Measurements from ENCODE around the gene CSNK1D. TPM values are rescaled to one million over a fixed set of nuclear protein-coding genes. Genes with fewer than 3 reads are reported as not detected.

Gene CSNK1D
- total RNA-seq, 1 donor from 2014 or later: 21.4 TPM

- H3K27ac ChIP-seq (ENCODE audit: low read depth, low read length): peak within 1 kb of the TSS; percentile 74
- no peaks in the 10 kb centered on the region for H3K36me3 ChIP-seq (ENCODE audit: control insufficient read depth in 3 of 3, insufficient read depth in 3 of 3, low read length in 3 of 3)
- peak within 1 kb of the TSS; percentile 62 to 83 (median 69) for H3K9ac ChIP-seq (ENCODE audit: low read depth in 1 of 3, low read length in 3 of 3)
- H3K9me3 ChIP-seq (ENCODE audit: control insufficient read depth in 3 of 3, low read length in 3 of 3): no peaks in the 10 kb centered on the region
- H3K4me3 ChIP-seq (ENCODE audit: low read length in 3 of 3): peak within 1 kb of the TSS; percentile 56 to 72 (median 60)
- peaks cover 47 to 66% (median 55%) of the 10 kb centered on the region in 3 donors for H3K4me1 ChIP-seq (ENCODE audit: control insufficient read depth in 3 of 3, insufficient read depth in 3 of 3, low read length in 3 of 3)
- H3K27me3 ChIP-seq (ENCODE audit: control insufficient read depth in 3 of 3, insufficient read depth in 3 of 3, low read length in 3 of 3): no peaks in the 10 kb centered on the region
These were observed 44.4 kb downstream of the CSNK1D start, which contains the start of gene SLC16A3 for GRCh38 chr17:82228842-82229697. TSS of gene SLC16A3 (plus strand) at chr17:82229042. CDS start at chr17:82236009, 6,967 bp downstream.

DNA sequence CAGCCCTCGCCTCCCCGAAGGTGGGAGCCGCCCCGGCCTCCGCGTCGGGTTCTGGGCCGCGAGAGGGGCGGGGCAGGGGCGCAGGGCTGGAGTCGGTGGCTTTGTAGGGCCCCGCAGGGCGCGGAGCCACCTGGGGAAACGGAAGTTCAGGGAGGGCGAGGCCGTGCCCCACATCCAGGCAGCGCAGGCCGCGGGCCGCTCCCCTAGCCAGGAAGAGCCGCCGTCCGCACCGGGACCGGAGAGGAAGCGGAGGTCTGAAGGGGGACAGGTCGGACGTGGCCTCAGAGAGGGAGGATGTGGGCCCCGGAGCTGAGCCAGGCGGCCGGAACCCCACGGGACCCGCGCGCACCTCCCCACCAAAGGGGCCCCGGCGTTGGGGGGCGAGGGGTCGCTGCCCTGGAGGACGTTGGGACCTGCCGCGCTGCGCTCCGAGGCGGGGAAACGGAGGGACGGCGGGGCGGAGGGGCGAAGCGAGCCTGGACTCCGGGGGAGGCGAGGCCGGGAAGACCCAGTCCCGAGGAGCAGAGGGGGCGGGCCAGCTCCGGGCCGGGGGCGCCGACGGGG, 45.1 kb downstream of the CSNK1D start:
- Histone ChIP-seq H3K27me3 (ENCODE audit: control insufficient read depth in 3 of 3, insufficient read depth in 3 of 3, low read length in 3 of 3) (no peaks in the 10 kb centered on the region), H3K9me3 (ENCODE audit: control insufficient read depth in 3 of 3, low read length in 3 of 3) (no peaks in the 10 kb centered on the region), H3K27ac (ENCODE audit: low read depth, low read length) (peak overlapping the region; percentile 74), H3K36me3 (ENCODE audit: control insufficient read depth in 3 of 3, insufficient read depth in 3 of 3, low read length in 3 of 3) (no peaks in the 10 kb centered on the region), H3K9ac (ENCODE audit: low read depth in 1 of 3, low read length in 3 of 3) (peak overlapping the region; percentile 20 to 64 (median 50)), H3K4me1 (ENCODE audit: control insufficient read depth in 3 of 3, insufficient read depth in 3 of 3, low read length in 3 of 3) (peaks cover 43 to 61% (median 51%) of the 10 kb centered on the region in 3 donors), H3K4me3 (ENCODE audit: low read length in 3 of 3) (peak overlapping the region in 2 of 3 donors; percentile 22 to 43)

- Histone ChIP-seq H3K9ac (ENCODE audit: low read depth in 1 of 3, low read length in 3 of 3) (peak overlapping the region in 2 of 3 donors; percentile 50 to 64), H3K4me3 (ENCODE audit: low read length in 3 of 3) (no peak overlapping the region), H3K9me3 (ENCODE audit: control insufficient read depth in 3 of 3, low read length in 3 of 3) (no peaks in the 10 kb centered on the region), H3K27me3 (ENCODE audit: control insufficient read depth in 3 of 3, insufficient read depth in 3 of 3, low read length in 3 of 3) (no peaks in the 10 kb centered on the region), H3K4me1 (ENCODE audit: control insufficient read depth in 3 of 3, insufficient read depth in 3 of 3, low read length in 3 of 3) (peaks cover 37 to 55% (median 45%) of the 10 kb centered on the region in 3 donors), H3K27ac (ENCODE audit: low read depth, low read length) (peak overlapping the region; percentile 74), H3K36me3 (ENCODE audit: control insufficient read depth in 3 of 3, insufficient read depth in 3 of 3, low read length in 3 of 3) (no peaks in the 10 kb centered on the region)
These were observed 45.7 kb downstream of the CSNK1D start for GRCh38 chr17:82227629-82228277.

GRCh38 chr17:82226809-82227628, 46.5 kb downstream of the CSNK1D start:
- H3K27me3 ChIP-seq (ENCODE audit: control insufficient read depth in 3 of 3, insufficient read depth in 3 of 3, low read length in 3 of 3): no peaks in the 10 kb centered on the region
- peaks cover 32 to 49% (median 40%) of the 10 kb centered on the region in 3 donors for H3K4me1 ChIP-seq (ENCODE audit: control insufficient read depth in 3 of 3, insufficient read depth in 3 of 3, low read length in 3 of 3)
- no peaks in the 10 kb centered on the region for H3K9me3 ChIP-seq (ENCODE audit: control insufficient read depth in 3 of 3, low read length in 3 of 3)
- no peak overlapping the region for H3K27ac ChIP-seq (ENCODE audit: low read depth, low read length)
- no peaks in the 10 kb centered on the region for H3K36me3 ChIP-seq (ENCODE audit: control insufficient read depth in 3 of 3, insufficient read depth in 3 of 3, low read length in 3 of 3)
- peak overlapping the region in 1 of 3 donors; percentile 87 for H3K9ac ChIP-seq (ENCODE audit: low read depth in 1 of 3, low read length in 3 of 3)
- H3K4me3 ChIP-seq (ENCODE audit: low read length in 3 of 3): no peak overlapping the region

DNA sequence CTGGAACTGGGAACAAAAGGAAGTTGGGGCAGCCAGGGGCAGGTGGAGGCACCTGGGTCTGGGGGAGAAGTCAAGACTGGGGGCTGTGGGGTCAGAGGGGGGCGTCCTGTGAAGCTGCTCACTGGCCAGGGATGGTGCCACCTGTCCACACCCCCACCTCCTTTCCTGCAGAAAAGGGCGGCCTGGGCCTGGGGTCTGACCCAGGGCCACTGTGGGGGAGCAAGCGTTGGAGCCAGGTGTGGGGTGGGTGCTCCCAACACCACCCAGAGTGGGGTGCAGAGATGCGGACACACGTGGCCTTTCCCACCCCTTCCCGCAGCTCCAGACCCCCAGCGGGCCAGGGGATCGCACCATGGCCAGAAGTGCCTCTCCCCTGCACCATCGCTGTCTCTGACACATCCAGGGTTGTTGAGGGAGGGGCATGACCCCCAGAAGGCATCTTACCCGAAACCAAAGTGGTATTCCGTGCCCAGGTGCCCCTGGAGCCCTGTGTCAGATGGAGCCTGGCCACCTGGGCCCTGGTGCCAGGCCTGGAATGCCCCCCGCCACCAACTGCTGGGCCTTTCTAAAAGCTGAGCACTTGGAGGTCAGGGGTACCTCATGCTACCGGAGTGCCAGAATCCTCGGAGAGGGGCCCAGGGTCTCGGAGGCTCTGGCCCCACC, 47.2 kb downstream of the CSNK1D start:
- peak overlapping the region; percentile 83 for H3K27ac ChIP-seq (ENCODE audit: low read depth, low read length)
- peaks cover 30 to 43% (median 36%) of the 10 kb centered on the region in 3 donors for H3K4me1 ChIP-seq (ENCODE audit: control insufficient read depth in 3 of 3, insufficient read depth in 3 of 3, low read length in 3 of 3)
- no peaks in the 10 kb centered on the region for H3K36me3 ChIP-seq (ENCODE audit: control insufficient read depth in 3 of 3, insufficient read depth in 3 of 3, low read length in 3 of 3)
- peak overlapping the region in 1 of 3 donors; percentile 58 for H3K4me3 ChIP-seq (ENCODE audit: low read length in 3 of 3)
- H3K9ac ChIP-seq (ENCODE audit: low read depth in 1 of 3, low read length in 3 of 3): peak overlapping the region; percentile 20 to 87 (median 50)
- no peaks in the 10 kb centered on the region for H3K9me3 ChIP-seq (ENCODE audit: control insufficient read depth in 3 of 3, low read length in 3 of 3)
- H3K27me3 ChIP-seq (ENCODE audit: control insufficient read depth in 3 of 3, insufficient read depth in 3 of 3, low read length in 3 of 3): no peaks in the 10 kb centered on the region

DNA sequence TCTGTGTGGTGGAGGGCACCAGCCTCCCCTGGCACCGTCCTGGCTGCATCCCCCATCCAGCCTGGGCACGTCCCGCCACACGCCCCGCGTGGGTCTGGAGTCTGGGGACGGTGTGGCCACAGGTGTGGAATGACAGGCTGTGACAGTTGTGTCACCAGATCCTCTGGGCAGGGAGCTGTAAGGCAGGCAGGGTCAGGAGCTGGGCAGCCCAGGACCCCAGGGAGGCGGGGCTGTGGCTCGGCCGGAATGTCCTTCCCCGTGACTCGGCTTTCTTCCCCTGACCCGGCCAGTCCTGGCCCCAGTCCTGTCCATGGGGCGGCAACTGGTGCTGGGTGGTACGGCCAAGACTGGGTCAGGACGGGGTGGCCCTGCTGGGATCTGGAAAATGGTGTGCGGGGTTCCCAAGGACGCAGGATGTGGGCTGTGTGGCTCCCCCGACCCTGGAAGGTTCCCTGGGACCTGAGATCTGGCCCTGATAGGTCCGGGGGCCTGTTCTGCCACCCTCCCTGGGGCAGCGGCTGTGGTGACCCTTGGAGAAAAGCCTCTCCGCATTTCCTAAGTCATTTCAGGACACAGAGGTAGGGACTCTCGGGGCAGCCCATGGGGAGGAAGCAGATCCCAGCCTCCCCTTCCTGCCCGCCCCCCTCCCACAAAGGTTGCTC, 48.0 kb downstream of the CSNK1D start:
- H3K9me3 ChIP-seq (ENCODE audit: control insufficient read depth in 3 of 3, low read length in 3 of 3): no peaks in the 10 kb centered on the region
- H3K27ac ChIP-seq (ENCODE audit: low read depth, low read length): peak overlapping the region; percentile 83

GRCh38 chr17:82224666-82225065, 48.8 kb downstream of the CSNK1D start:
- no peaks in the 10 kb centered on the region for H3K27me3 ChIP-seq (ENCODE audit: control insufficient read depth in 3 of 3, insufficient read depth in 3 of 3, low read length in 3 of 3)
- H3K4me3 ChIP-seq (ENCODE audit: low read length in 3 of 3): no peak overlapping the region
- H3K9ac ChIP-seq (ENCODE audit: low read depth in 1 of 3, low read length in 3 of 3): peak overlapping the region in 1 of 3 donors; percentile 87
- H3K9me3 ChIP-seq (ENCODE audit: control insufficient read depth in 3 of 3, low read length in 3 of 3): no peaks in the 10 kb centered on the region
- H3K27ac ChIP-seq (ENCODE audit: low read depth, low read length): peak overlapping the region; percentile 83
- H3K4me1 ChIP-seq (ENCODE audit: control insufficient read depth in 3 of 3, insufficient read depth in 3 of 3, low read length in 3 of 3): peaks cover 18 to 34% (median 24%) of the 10 kb centered on the region in 3 donors
- H3K36me3 ChIP-seq (ENCODE audit: control insufficient read depth in 3 of 3, insufficient read depth in 3 of 3, low read length in 3 of 3): no peaks in the 10 kb centered on the region

More for the DNA sequence above, 48.0 kb downstream of the CSNK1D start:
- Histone ChIP-seq H3K36me3 (ENCODE audit: control insufficient read depth in 3 of 3, insufficient read depth in 3 of 3, low read length in 3 of 3) (no peaks in the 10 kb centered on the region), H3K9ac (ENCODE audit: low read depth in 1 of 3, low read length in 3 of 3) (peak overlapping the region; percentile 50 to 87 (median 79)), H3K4me3 (ENCODE audit: low read length in 3 of 3) (peak overlapping the region; percentile 40 to 58 (median 43)), H3K27me3 (ENCODE audit: control insufficient read depth in 3 of 3, insufficient read depth in 3 of 3, low read length in 3 of 3) (no peaks in the 10 kb centered on the region), H3K4me1 (ENCODE audit: control insufficient read depth in 3 of 3, insufficient read depth in 3 of 3, low read length in 3 of 3) (peaks cover 27 to 42% (median 33%) of the 10 kb centered on the region in 3 donors)

GRCh38 chr17:82223517-82223916, 50.0 kb downstream of the CSNK1D start:
- no peak overlapping the region for H3K4me3 ChIP-seq (ENCODE audit: low read length in 3 of 3)
- no peaks in the 10 kb centered on the region for H3K27me3 ChIP-seq (ENCODE audit: control insufficient read depth in 3 of 3, insufficient read depth in 3 of 3, low read length in 3 of 3)
- no peaks in the 10 kb centered on the region for H3K36me3 ChIP-seq (ENCODE audit: control insufficient read depth in 3 of 3, insufficient read depth in 3 of 3, low read length in 3 of 3)
- no peak overlapping the region for H3K27ac ChIP-seq (ENCODE audit: low read depth, low read length)
- H3K9me3 ChIP-seq (ENCODE audit: control insufficient read depth in 3 of 3, low read length in 3 of 3): no peaks in the 10 kb centered on the region
- H3K9ac ChIP-seq (ENCODE audit: low read depth in 1 of 3, low read length in 3 of 3): no peak overlapping the region
- H3K4me1 ChIP-seq (ENCODE audit: control insufficient read depth in 3 of 3, insufficient read depth in 3 of 3, low read length in 3 of 3): peaks cover 18 to 28% (median 22%) of the 10 kb centered on the region in 3 donors

Measured in skeletal muscle tissue (tissue), 4 donors.